ENCODE results near the gene UST. TPM values are rescaled to one million over a fixed set of nuclear protein-coding genes. Genes with fewer than 3 reads are reported as not detected.

Gene UST
- total RNA-seq, 2 experiments from 2014 or later = 1.4 to 4.1 TPM

GRCh38 chr6:148819852-148820251 is 73.0 kb downstream of the UST start:
- TF ChIP-seq EZH2phosphoT487 (IDR thresholded peaks at IDR 0.05; ENCODE audit: borderline replicate concordance, low read depth, low read length) = no peak
- no peak for TF ChIP-seq CTCF (conservative IDR thresholded peaks at IDR 0.05; ENCODE audit: low read length)
- DNase-seq (ENCODE audit: low spot score) = no peak
- no peaks in the 10 kb centered on the region for H3K4me1 ChIP-seq (ENCODE audit: insufficient read depth, low read length, poor library complexity, severe bottlenecking)
- H3K9me2 ChIP-seq (ENCODE audit: insufficient read depth, low read length) = no peaks in the 10 kb centered on the region
- no peaks in the 10 kb centered on the region for H3K9me3 ChIP-seq (ENCODE audit: low read length)
- no peaks in the 10 kb centered on the region for H3K36me3 ChIP-seq (ENCODE audit: insufficient read depth, low read length)
- no TSS peak for BruUV-seq (replicated peaks)
- CTCF ChIA-PET (ENCODE audit: unreplicated experiment) = no interaction called here
- H2AFZ ChIP-seq (ENCODE audit: low read length) = no peak overlapping the region
- H3K4me3 ChIP-seq (ENCODE audit: low read depth, low read length, poor library complexity, severe bottlenecking) = no peak overlapping the region
- POLR2A ChIA-PET = no interaction called here
- H3K79me2 ChIP-seq (ENCODE audit: insufficient read depth, low read depth, low read length) = no peaks in the 10 kb centered on the region
- no peaks in the 10 kb centered on the region for H4K20me1 ChIP-seq (ENCODE audit: insufficient read depth, low read length)
- H3K27ac ChIP-seq (ENCODE audit: low read depth, low read length, poor library complexity, severe bottlenecking) = no peak overlapping the region
- intact Hi-C loops (cut with micrococcal nuclease; ENCODE audit: unreplicated experiment) = no loop called here
- H3K4me2 ChIP-seq (ENCODE audit: low read length) = no peak overlapping the region

GRCh38 chr6:148822819-148823218 is 76.0 kb downstream of the UST start:
- H3K9me3 ChIP-seq (ENCODE audit: low read length) = no peaks in the 10 kb centered on the region
- H3K4me2 ChIP-seq (ENCODE audit: low read length) = no peak overlapping the region
- TF ChIP-seq EZH2phosphoT487 (IDR thresholded peaks at IDR 0.05; ENCODE audit: borderline replicate concordance, low read depth, low read length) (no peak), CTCF (conservative IDR thresholded peaks at IDR 0.05; ENCODE audit: low read length) (no peak)
- no peaks in the 10 kb centered on the region for H3K9me2 ChIP-seq (ENCODE audit: insufficient read depth, low read length)
- no peak overlapping the region for H3K27ac ChIP-seq (ENCODE audit: low read depth, low read length, poor library complexity, severe bottlenecking)
- ChIA-PET CTCF (ENCODE audit: unreplicated experiment) (no interaction called here), POLR2A (no interaction called here)
- no peaks in the 10 kb centered on the region for H3K79me2 ChIP-seq (ENCODE audit: insufficient read depth, low read depth, low read length)
- no peak for DNase-seq (ENCODE audit: low spot score)
- H3K36me3 ChIP-seq (ENCODE audit: insufficient read depth, low read length) = no peaks in the 10 kb centered on the region
- H4K20me1 ChIP-seq (ENCODE audit: insufficient read depth, low read length) = no peaks in the 10 kb centered on the region
- H3K4me3 ChIP-seq (ENCODE audit: low read depth, low read length, poor library complexity, severe bottlenecking) = no peak overlapping the region
- no peak overlapping the region for H2AFZ ChIP-seq (ENCODE audit: low read length)
- intact Hi-C loops (cut with micrococcal nuclease; ENCODE audit: unreplicated experiment) = no loop called here
- no TSS peak for BruUV-seq (replicated peaks)
- no peaks in the 10 kb centered on the region for H3K4me1 ChIP-seq (ENCODE audit: insufficient read depth, low read length, poor library complexity, severe bottlenecking)

GRCh38 chr6:148824291-148824690 is 77.5 kb downstream of the UST start:
- Histone ChIP-seq H3K36me3 (ENCODE audit: insufficient read depth, low read length) (no peaks in the 10 kb centered on the region), H3K4me3 (ENCODE audit: low read depth, low read length, poor library complexity, severe bottlenecking) (no peak overlapping the region), H3K9me2 (ENCODE audit: insufficient read depth, low read length) (no peaks in the 10 kb centered on the region), H3K27ac (ENCODE audit: low read depth, low read length, poor library complexity, severe bottlenecking) (no peak overlapping the region), H3K9me3 (ENCODE audit: low read length) (no peaks in the 10 kb centered on the region), H3K4me1 (ENCODE audit: insufficient read depth, low read length, poor library complexity, severe bottlenecking) (no peaks in the 10 kb centered on the region), H3K4me2 (ENCODE audit: low read length) (no peak overlapping the region), H3K79me2 (ENCODE audit: insufficient read depth, low read depth, low read length) (no peaks in the 10 kb centered on the region), H2AFZ (ENCODE audit: low read length) (no peak overlapping the region), H4K20me1 (ENCODE audit: insufficient read depth, low read length) (no peaks in the 10 kb centered on the region)
- intact Hi-C loops (cut with micrococcal nuclease; ENCODE audit: unreplicated experiment) = no loop called here
- DNase-seq (ENCODE audit: low spot score) = no peak
- BruUV-seq (replicated peaks) = no TSS peak
- POLR2A ChIA-PET = interaction anchor here (0.5 to 1.0 kb wide), 3 partner anchors 11 to 138 kb away, joined by 3 read pairs; no protein-coding TSS in a partner anchor
- CTCF ChIA-PET (ENCODE audit: unreplicated experiment) = no interaction called here
- no peak for TF ChIP-seq EZH2phosphoT487 (IDR thresholded peaks at IDR 0.05; ENCODE audit: borderline replicate concordance, low read depth, low read length)

All from OCI-LY7 (cell line).